ENCODE results near the gene TREH.

Gene TREH

GRCh38 chr11:118623269-118623655 lies 56.2 kb downstream of the TREH start:
- Histone ChIP-seq H3F3A (ENCODE audit: insufficient read depth, low read length) (no peaks in the 10 kb centered on the region), H3K79me2 (ENCODE audit: low read length) (no peaks in the 10 kb centered on the region), H3K9me3 (replicated peaks; ENCODE audit: insufficient read depth, low read length) (no peaks in the 10 kb centered on the region), H2AFZ (ENCODE audit: low read length) (no peak overlapping the region), H4K20me1 (ENCODE audit: insufficient read depth, low read length) (no peaks in the 10 kb centered on the region; the same call in 1 of the 2 replicates), H3K36me3 (replicated peaks; ENCODE audit: insufficient read depth, low read length) (no peaks in the 10 kb centered on the region), H3K4me3 (ENCODE audit: low read length) (no peak overlapping the region), H3K27me3 (replicated peaks; ENCODE audit: insufficient read depth, low read length) (peaks cover 30% of the 10 kb centered on the region), H3K9ac (ENCODE audit: low read length) (no peak overlapping the region), H3K4me1 (ENCODE audit: low read length) (no peaks in the 10 kb centered on the region), H3K4me2 (ENCODE audit: low read depth, low read length) (no peak overlapping the region), H3K9me2 (replicated peaks; ENCODE audit: insufficient read depth, low read length) (no peaks in the 10 kb centered on the region), H3K27ac (ENCODE audit: low read length) (no peak overlapping the region)
- DNase-seq, result no peak
- TF ChIP-seq EZH2phosphoT487 (IDR thresholded peaks at IDR 0.05; ENCODE audit: low read length), result no peak
- TF ChIP-seq, protein P1, sequence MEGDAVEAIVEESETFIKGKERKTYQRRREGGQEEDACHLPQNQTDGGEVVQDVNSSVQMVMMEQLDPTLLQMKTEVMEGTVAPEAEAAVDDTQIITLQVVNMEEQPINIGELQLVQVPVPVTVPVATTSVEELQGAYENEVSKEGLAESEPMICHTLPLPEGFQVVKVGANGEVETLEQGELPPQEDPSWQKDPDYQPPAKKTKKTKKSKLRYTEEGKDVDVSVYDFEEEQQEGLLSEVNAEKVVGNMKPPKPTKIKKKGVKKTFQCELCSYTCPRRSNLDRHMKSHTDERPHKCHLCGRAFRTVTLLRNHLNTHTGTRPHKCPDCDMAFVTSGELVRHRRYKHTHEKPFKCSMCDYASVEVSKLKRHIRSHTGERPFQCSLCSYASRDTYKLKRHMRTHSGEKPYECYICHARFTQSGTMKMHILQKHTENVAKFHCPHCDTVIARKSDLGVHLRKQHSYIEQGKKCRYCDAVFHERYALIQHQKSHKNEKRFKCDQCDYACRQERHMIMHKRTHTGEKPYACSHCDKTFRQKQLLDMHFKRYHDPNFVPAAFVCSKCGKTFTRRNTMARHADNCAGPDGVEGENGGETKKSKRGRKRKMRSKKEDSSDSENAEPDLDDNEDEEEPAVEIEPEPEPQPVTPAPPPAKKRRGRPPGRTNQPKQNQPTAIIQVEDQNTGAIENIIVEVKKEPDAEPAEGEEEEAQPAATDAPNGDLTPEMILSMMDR (IDR thresholded peaks at IDR 0.05; ENCODE audit: low read length), result no peak
- no peak for TF ChIP-seq EZH2 (optimal IDR thresholded peaks at IDR 0.05; ENCODE audit: low read depth, low read length)

DNA sequence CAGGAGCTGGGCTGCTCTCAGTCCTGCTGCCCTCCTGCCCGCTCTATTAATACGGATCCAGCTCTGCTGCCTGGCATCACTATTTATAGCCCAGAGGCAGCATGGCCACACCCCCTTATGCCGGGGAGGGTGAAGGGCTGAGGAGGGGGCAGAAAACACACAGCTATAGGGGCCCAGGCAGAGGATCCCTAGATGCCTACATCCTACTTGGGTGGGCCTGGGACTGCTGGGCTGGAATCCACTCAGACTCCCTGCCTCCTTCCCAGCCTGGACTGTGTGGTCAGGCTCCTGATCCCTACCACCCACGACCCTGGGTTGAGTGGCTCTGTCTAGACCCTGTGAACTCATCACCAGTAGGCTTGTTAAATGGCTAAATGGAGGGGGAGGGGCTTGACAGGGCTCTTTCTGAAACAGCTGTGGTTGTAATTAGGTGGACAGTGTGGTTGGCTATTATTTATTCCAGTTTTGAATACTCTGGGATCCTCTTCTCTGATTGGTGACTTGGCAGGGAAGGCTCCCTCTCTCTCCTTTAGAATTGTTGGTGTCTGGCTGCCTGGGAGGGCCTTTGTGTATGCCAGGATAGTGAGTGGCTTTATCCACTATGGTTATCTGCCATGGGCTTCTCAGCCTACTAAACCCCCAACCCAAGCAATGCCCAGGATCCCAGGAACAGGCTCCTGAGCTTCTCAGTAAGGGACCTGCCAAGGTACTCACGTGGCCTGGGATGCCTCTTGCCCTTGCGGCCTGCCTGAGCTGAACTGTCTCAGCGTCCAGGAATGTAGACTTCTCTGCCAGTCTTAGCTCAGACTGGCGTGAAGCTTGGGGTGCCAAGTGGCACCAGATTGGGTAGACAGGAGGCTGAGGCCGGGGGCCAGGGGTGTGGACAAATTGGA lies 56.8 kb downstream of the TREH start:
- Histone ChIP-seq H3K4me2 (ENCODE audit: low read depth, low read length) (no peak overlapping the region), H3K4me3 (ENCODE audit: low read length) (no peak overlapping the region), H3K9ac (ENCODE audit: low read length) (no peak overlapping the region), H3K79me2 (ENCODE audit: low read length) (no peaks in the 10 kb centered on the region), H4K20me1 (ENCODE audit: insufficient read depth, low read length) (no peaks in the 10 kb centered on the region; the same call in 1 of the 2 replicates), H3K27ac (ENCODE audit: low read length) (no peak overlapping the region), H3F3A (ENCODE audit: insufficient read depth, low read length) (no peaks in the 10 kb centered on the region), H3K9me2 (replicated peaks; ENCODE audit: insufficient read depth, low read length) (no peaks in the 10 kb centered on the region), H3K9me3 (replicated peaks; ENCODE audit: insufficient read depth, low read length) (no peaks in the 10 kb centered on the region), H2AFZ (ENCODE audit: low read length) (no peak overlapping the region), H3K27me3 (replicated peaks; ENCODE audit: insufficient read depth, low read length) (peaks cover 24% of the 10 kb centered on the region), H3K36me3 (replicated peaks; ENCODE audit: insufficient read depth, low read length) (no peaks in the 10 kb centered on the region), H3K4me1 (ENCODE audit: low read length) (no peaks in the 10 kb centered on the region)
- DNase-seq, result no peak
- TF ChIP-seq, protein P1 (IDR thresholded peaks at IDR 0.05; ENCODE audit: low read length), result no peak
- no peak for TF ChIP-seq EZH2phosphoT487 (IDR thresholded peaks at IDR 0.05; ENCODE audit: low read length)
- no peak for TF ChIP-seq EZH2 (optimal IDR thresholded peaks at IDR 0.05; ENCODE audit: low read depth, low read length)

- no peak for TF ChIP-seq EZH2phosphoT487 (IDR thresholded peaks at IDR 0.05; ENCODE audit: low read length)
- TF ChIP-seq, protein P1 (IDR thresholded peaks at IDR 0.05; ENCODE audit: low read length), result no peak
- TF ChIP-seq EZH2 (optimal IDR thresholded peaks at IDR 0.05; ENCODE audit: low read depth, low read length), result no peak
- Histone ChIP-seq H3K9me2 (replicated peaks; ENCODE audit: insufficient read depth, low read length) (no peaks in the 10 kb centered on the region), H3K9ac (ENCODE audit: low read length) (no peak overlapping the region), H3K79me2 (ENCODE audit: low read length) (no peaks in the 10 kb centered on the region), H4K20me1 (ENCODE audit: insufficient read depth, low read length) (no peaks in the 10 kb centered on the region; the same call in 1 of the 2 replicates), H3K36me3 (replicated peaks; ENCODE audit: insufficient read depth, low read length) (no peaks in the 10 kb centered on the region), H2AFZ (ENCODE audit: low read length) (no peak overlapping the region), H3K4me1 (ENCODE audit: low read length) (no peaks in the 10 kb centered on the region), H3K4me2 (ENCODE audit: low read depth, low read length) (no peak overlapping the region; the same call in 1 of the 2 replicates), H3K27ac (ENCODE audit: low read length) (no peak overlapping the region), H3F3A (ENCODE audit: insufficient read depth, low read length) (no peaks in the 10 kb centered on the region), H3K9me3 (replicated peaks; ENCODE audit: insufficient read depth, low read length) (no peaks in the 10 kb centered on the region), H3K4me3 (ENCODE audit: low read length) (no peak overlapping the region), H3K27me3 (replicated peaks; ENCODE audit: insufficient read depth, low read length) (peaks cover 16% of the 10 kb centered on the region)
- no peak for DNase-seq
These were observed 57.6 kb downstream of the TREH start for GRCh38 chr11:118621784-118622375.
